Fibroblast of skin of right biceps (primary cell): ENCODE data around the gene SNED1.
"Not testable (repeated sequence)": the region's sequence is repeated elsewhere in the genome, so short reads cannot be mapped to it uniquely, and the experiment has no call there.

Experiments used
- DNase-seq: peaks from one replicate; pipeline ENCODE4 v3.0.0-alpha.2; 2013

Gene SNED1

GRCh38 chr2:241088791-241089732 is 90.6 kb downstream of the SNED1 start:
- no peak for DNase-seq

GRCh38 chr2:241091201-241091600 is 92.8 kb downstream of the SNED1 start:
- no peak for DNase-seq

- DNase-seq = no peak
These were observed 93.5 kb downstream of the SNED1 start for GRCh38 chr2:241091734-241092445.

- DNase-seq = no peak
These were observed 94.3 kb downstream of the SNED1 start for GRCh38 chr2:241092677-241093076.

GRCh38 chr2:241093133-241093781 is 94.8 kb downstream of the SNED1 start:
- DNase-seq = not testable (repeated sequence)

- DNase-seq = no peak
These were observed 95.8 kb downstream of the SNED1 start for GRCh38 chr2:241094172-241094571.

- DNase-seq = no peak
These were observed 96.6 kb downstream of the SNED1 start for GRCh38 chr2:241094924-241095420.

- DNase-seq = no peak
These were observed 97.3 kb downstream of the SNED1 start for GRCh38 chr2:241095594-241096290.

GRCh38 chr2:241096979-241097378 is 98.6 kb downstream of the SNED1 start:
- DNase-seq = no peak

- DNase-seq = no peak
These were observed 100.8 kb downstream of the SNED1 start for GRCh38 chr2:241099246-241099645.

GRCh38 chr2:241102239-241102803 is 103.9 kb downstream of the SNED1 start, which contains the start of gene MTERF4:
Gene MTERF4, minus strand, starts transcription at chr2:241102287. Its CDS starts 14 bp downstream, at chr2:241102273.
- peak; percentile 82 for DNase-seq

- no peak for DNase-seq
These were observed 104.8 kb downstream of the SNED1 start for GRCh38 chr2:241103176-241103595.

- DNase-seq = not testable (repeated sequence)
These were observed 106.2 kb downstream of the SNED1 start for GRCh38 chr2:241104611-241105010.

- DNase-seq = no peak
These were observed 107.2 kb downstream of the SNED1 start for GRCh38 chr2:241105641-241106040.

GRCh38 chr2:241107031-241107783 is 108.8 kb downstream of the SNED1 start:
- DNase-seq = no peak

GRCh38 chr2:241108271-241109209 is 110.1 kb downstream of the SNED1 start:
- no peak for DNase-seq

GRCh38 chr2:241109210-241110088 is 111.0 kb downstream of the SNED1 start:
- no peak for DNase-seq

- DNase-seq = no peak
These were observed 111.7 kb downstream of the SNED1 start for GRCh38 chr2:241110089-241110606.
